GM12878 (cell line): ENCODE results near the gene FGFR4. TPM values are rescaled to one million over a fixed set of nuclear protein-coding genes. Genes with fewer than 3 reads are reported as not detected.
"Not testable (repeated sequence)": the region's sequence is repeated elsewhere in the genome, so short reads cannot be mapped to it uniquely, and the experiment has no call there.

Experiments
- ATAC-seq: fragments of 200-7000 bp; cut with Tn5 transposase; 3 replicates; pipeline ENCODE4 v1.9.1; 2020; ENCODE audit warnings: mild to moderate bottlenecking, moderate library complexity
- BruUV-seq: library from RNA; stranded (reverse); fragments of 400-500 nt; replicated peaks from 2 replicates; lab custom pipeline; 2021; lab: Mats Ljungman, UMichigan
- CTCF ChIA-PET: fragments of 300-600 bp; sonication (Branson Sonifier 250); formaldehyde crosslinking; extraction: SDS; loops from one replicate; lab custom pipeline; 2021; ENCODE audit warnings: inconsistent platforms; lab: Yijun Ruan, JAX
- POLR2A ChIA-PET: fragments of 350-600 bp; formaldehyde crosslinking; extraction: SDS; loops from one replicate; lab custom pipeline; 2021; ENCODE audit warnings: inconsistent platforms; lab: Charles Lee
- RAD21 ChIA-PET: fragments of 300-600 bp; sonication (Branson Sonifier 250); formaldehyde crosslinking; loops from one replicate; lab custom pipeline; 2023; ENCODE audit warnings: antibody characterized with exemption; ENCODE audit not compliant: unreplicated experiment; lab: Charles Lee
- SMC1A ChIA-PET: fragments of 300-600 bp; sonication (Branson Sonifier 250); formaldehyde crosslinking; loops from one replicate; lab custom pipeline; 2023; ENCODE audit not compliant: unreplicated experiment, uncharacterized antibody; lab: Charles Lee
- DNase-seq: peaks from one replicate; pipeline ENCODE4 v3.0.0-alpha.2; 2011; ENCODE audit warnings: low read depth, low spot score
- FAIRE-seq: peaks from 3 replicates; lab custom pipeline; 2011; peaks lifted over from hg19 to GRCh38; lab: Jason Lieb, UNC
- H2AFZ ChIP-seq: 2 replicates; pipeline ENCODE4 v1.6.0; 2011; ENCODE audit warnings: low read depth, low read length, control low read depth; ENCODE audit not compliant: control insufficient read depth
- H3K27ac ChIP-seq: 2 replicates; pipeline ENCODE4 v1.5.1; 2011; ENCODE audit warnings: control low read depth; ENCODE audit not compliant: control insufficient read depth, insufficient read depth
- H3K27me3 ChIP-seq, 2 experiments: replicated peaks in 1 of 2; 2 replicates each; pipeline versions ENCODE4 v1.6.0 to v1.6.1; 2011; ENCODE audit warnings: low read length in 1 of 2; ENCODE audit not compliant: control insufficient read depth in 2 of 2, insufficient read depth in 2 of 2
- H3K36me3 ChIP-seq, 2 experiments: 2 replicates each; pipeline ENCODE4 v1.5.1; 2011; ENCODE audit warnings: low read length in 1 of 2; ENCODE audit not compliant: control insufficient read depth in 2 of 2, insufficient read depth in 2 of 2
- H3K4me1 ChIP-seq: 2 replicates; pipeline ENCODE4 v1.6.1; 2011; ENCODE audit warnings: mild to moderate bottlenecking, low read length, moderate library complexity, mixed read lengths; ENCODE audit not compliant: control insufficient read depth, insufficient read depth
- H3K4me2 ChIP-seq: 2 replicates; pipeline ENCODE4 v1.6.0; 2011; ENCODE audit warnings: control low read depth; ENCODE audit not compliant: control insufficient read depth, insufficient read depth
- H3K4me3 ChIP-seq: fragments of 200-600 bp; sonication (generic); 2 replicates; pipeline ENCODE4 v1.5.1; 2016
- H3K79me2 ChIP-seq: 2 replicates; pipeline ENCODE4 v1.6.0; 2011; ENCODE audit warnings: low read length; ENCODE audit not compliant: control insufficient read depth, insufficient read depth
- H3K9ac ChIP-seq: 2 replicates; pipeline ENCODE4 v1.8.0; 2011; ENCODE audit warnings: low read length, control low read depth, mixed read lengths; ENCODE audit not compliant: control insufficient read depth, insufficient read depth
- H3K9me3 ChIP-seq: replicated peaks from 3 replicates; pipeline ENCODE4 v1.5.1; 2011; ENCODE audit warnings: mild to moderate bottlenecking, low read length; ENCODE audit not compliant: control insufficient read depth, insufficient read depth
- H4K20me1 ChIP-seq: 2 replicates; pipeline ENCODE4 v1.6.0; 2011; ENCODE audit not compliant: control insufficient read depth, insufficient read depth
- BRCA1 ChIP-seq: IDR thresholded peaks from 2 replicates; pipeline ENCODE4 v1.6.1; 2011; ENCODE audit warnings: low read depth, low read length, improper control_type of control experiment
- CBX3 ChIP-seq: fragments of 200-600 bp; sonication (generic); IDR thresholded peaks from 2 replicates; pipeline ENCODE4 v1.6.1; 2016; ENCODE audit warnings: low read depth, borderline replicate concordance
- CREB1 ChIP-seq: IDR thresholded peaks from 2 replicates; pipeline ENCODE4 v1.6.1; 2012; ENCODE audit warnings: low read depth, mild to moderate bottlenecking, inconsistent platforms
- IKZF2 ChIP-seq, 2 experiments: fragments of 450-650 bp; IDR thresholded peaks; 2 replicates each; pipeline ENCODE4 v1.6.1; 2017; ENCODE audit warnings: mild to moderate bottlenecking in 2 of 2, moderate library complexity in 2 of 2
- MAX ChIP-seq: IDR thresholded peaks from 2 replicates; pipeline ENCODE4 v1.6.1; 2012; ENCODE audit warnings: low read depth, low read length, improper control_type of control experiment
- MYB ChIP-seq: fragments of 150-350 bp; IDR thresholded peaks from 2 replicates; pipeline ENCODE4 v1.6.1; 2014; ENCODE audit warnings: mild to moderate bottlenecking, low read depth, low read length, borderline replicate concordance
- PAX5 ChIP-seq: IDR thresholded peaks from 2 replicates; pipeline ENCODE4 v1.6.1; 2011; ENCODE audit warnings: low read depth, low read length, borderline replicate concordance
- POLR2A ChIP-seq: IDR thresholded peaks from 2 replicates; pipeline ENCODE4 v1.6.1; 2011; ENCODE audit warnings: low read depth, mild to moderate bottlenecking, low read length
- TBL1XR1 ChIP-seq: IDR thresholded peaks from 2 replicates; pipeline ENCODE4 v1.6.1; 2012; ENCODE audit warnings: low read depth, low read length, improper control_type of control experiment
- YY1 ChIP-seq: IDR thresholded peaks from 2 replicates; pipeline ENCODE4 v1.6.1; 2011; ENCODE audit warnings: low read depth, mild to moderate bottlenecking, low read length
- WGBS: methylation state at CpG from one replicate; pipeline ENCODE4 v1.1.6; 2016; ENCODE audit warnings: low lambda C conversion rate; ENCODE audit not compliant: insufficient replicate concordance, insufficient coverage; ENCODE audit errors: missing lambda C conversion rate; 5-methylcytosine and 5-hydroxymethylcytosine counted together
- in situ Hi-C: fragments of 300-500 bp; cut with MboI; formaldehyde crosslinking; loops from 9 replicates; pipeline ENCODE4 v1.14.3; 2018; ENCODE audit warnings: mixed read lengths
- intact Hi-C: fragments of 100-400 bp; cut with micrococcal nuclease; formaldehyde crosslinking; loops from one replicate; pipeline ENCODE4 v1.14.2; 2022; ENCODE audit not compliant: unreplicated experiment
- polyA plus RNA-seq, 11 experiments: library from polyadenylated mRNA; depleted of rRNA in 4 of 11; unstranded in 6 of 11; stranded (reverse) in 5 of 11; fragments of >200 nt; fragmentation: Nextera tagmentation in 4 of 11; fragmentation: Illumina TruSeq in 1 of 11; extraction: Ambion mirVana in 4 of 11; extraction: Trizol in 1 of 11; gene quantifications; 1 replicate in 1 of 11; 2 replicates in 10 of 11; pipeline versions ENCODE4 v1.2.1 to v1.2.3, GENCODE V29; 2011 to 2016; ENCODE audit warnings: inconsistent platforms in 2 of 11, missing spikeins in 2 of 11, low read depth in 1 of 11
- total RNA-seq, 4 experiments: library from RNA; depleted of rRNA in 3 of 4; stranded (reverse); fragments of >200 nt in 3 of 4; fragmentation: Illumina TruSeq in 1 of 4; extraction: Trizol in 1 of 4; gene quantifications; 2 replicates each; pipeline versions ENCODE4 v1.2.1 to v1.2.3, GENCODE V29; 2013 to 2021

Gene FGFR4
- total and polyA plus RNA-seq, 10 of the 15 experiments (the other 5 are each of a cell fraction or from before 2014, with no cell fraction given): 0.17 to 0.77 (median 0.28) TPM; not detected in 5

GRCh38 chr5:177045631-177046030 is 41.1 kb upstream of the FGFR4 start:
- Histone ChIP-seq H3K4me2 (no peak overlapping the region), H2AFZ (no peak overlapping the region), H3K79me2 (no peaks in the 10 kb centered on the region), H4K20me1 (no peaks in the 10 kb centered on the region), H3K27me3 (no peaks in the 10 kb centered on the region), H3K4me1 (no peaks in the 10 kb centered on the region), H3K4me3 (no peak overlapping the region), H3K27ac (no peak overlapping the region), H3K9ac (no peak overlapping the region), H3K9me3 (no peaks in the 10 kb centered on the region), H3K36me3 (peaks cover 13 to 14% of the 10 kb centered on the region in 2 experiments)
- DNase-seq (no peak), ATAC-seq (no peak), FAIRE-seq (no peak)
- in situ Hi-C loops (no loop called here), intact Hi-C loops (no loop called here)
- SMC1A ChIA-PET: interaction anchor here (1.0 kb wide), 1 partner anchor 13 kb away, joined by 3 read pairs; no protein-coding TSS in a partner anchor
- no TSS peak for BruUV-seq
- RAD21 ChIA-PET: no interaction called here
- WGBS: 97% methylated on average over 4 of the region's 4 CpGs
- no peak for TF ChIP-seq POLR2A
- TF ChIP-seq TBL1XR1: no peak
- TF ChIP-seq BRCA1: no peak
- TF ChIP-seq PAX5: no peak
- TF ChIP-seq MAX: no peak
- TF ChIP-seq CREB1: no peak
- TF ChIP-seq MYB: no peak
- no peak for TF ChIP-seq IKZF2 (IDR thresholded peaks at IDR 0.05)
- no peak for TF ChIP-seq CBX3
- no peak for TF ChIP-seq YY1
- CTCF ChIA-PET: interaction anchor here (0.9 to 1.2 kb wide), 2 partner anchors 26 to 385 kb away, joined by 3 to 4 read pairs; no protein-coding TSS in a partner anchor
- POLR2A ChIA-PET: no interaction called here

GRCh38 chr5:177048531-177048930 is 38.2 kb upstream of the FGFR4 start:
- DNase-seq, BruUV-seq, H3K9me3 ChIP-seq, H2AFZ ChIP-seq, FAIRE-seq, H3K4me1 ChIP-seq, H3K79me2 ChIP-seq, intact Hi-C loops, H4K20me1 ChIP-seq, H3K27ac ChIP-seq, in situ Hi-C loops, H3K27me3 ChIP-seq, H3K4me2 ChIP-seq, ATAC-seq, H3K9ac ChIP-seq, POLR2A ChIA-PET, H3K4me3 ChIP-seq, CTCF ChIA-PET: not testable (repeated sequence)
- peaks cover 11 to 14% of the 10 kb centered on the region in 2 experiments for H3K36me3 ChIP-seq
- SMC1A ChIA-PET: interaction anchor here (0.6 to 1.5 kb wide), 2 partner anchors 63 to 1832 kb away, joined by 3 read pairs; no protein-coding TSS in a partner anchor
- RAD21 ChIA-PET: interaction anchor here (0.7 kb wide), 1 partner anchor 147 kb away, joined by 3 read pairs; no protein-coding TSS in a partner anchor
- 97% methylated on average over 6 of the region's 7 CpGs for WGBS
